Measurements from ENCODE around the gene BRD7.

The BRD7 gene

GRCh38 chr16:50288920-50289319, 79.9 kb downstream of the BRD7 start:
- DNase-seq, result no peak

- no peak for DNase-seq
Observed at GRCh38 chr16:50288026-50288425, 80.8 kb downstream of the BRD7 start.

- no peak for DNase-seq
Observed at GRCh38 chr16:50286681-50287080, 82.1 kb downstream of the BRD7 start.

GRCh38 chr16:50285406-50286003, 83.3 kb downstream of the BRD7 start:
- DNase-seq, result no peak

GRCh38 chr16:50284131-50284911, 84.5 kb downstream of the BRD7 start:
- DNase-seq, result no peak

- DNase-seq, result no peak
Observed at GRCh38 chr16:50282955-50283631, 85.7 kb downstream of the BRD7 start.

GRCh38 chr16:50282010-50282538, 86.7 kb downstream of the BRD7 start:
- DNase-seq, result no peak

- no peak for DNase-seq
Observed at GRCh38 chr16:50281391-50282009, 87.3 kb downstream of the BRD7 start.

- no peak for DNase-seq
Observed at GRCh38 chr16:50280932-50281331, 87.9 kb downstream of the BRD7 start.

GRCh38 chr16:50279504-50279865, 89.3 kb downstream of the BRD7 start:
- DNase-seq, result no peak

GRCh38 chr16:50278251-50278650, 90.5 kb downstream of the BRD7 start:
- no peak for DNase-seq

- no peak for DNase-seq
Observed at GRCh38 chr16:50276801-50277555, 91.8 kb downstream of the BRD7 start.

GRCh38 chr16:50276326-50276640, 92.5 kb downstream of the BRD7 start:
- DNase-seq, result no peak

- no peak for DNase-seq
Observed at GRCh38 chr16:50275428-50276325, 93.1 kb downstream of the BRD7 start.

- no peak for DNase-seq
Observed at GRCh38 chr16:50275098-50275415, 93.7 kb downstream of the BRD7 start.

GRCh38 chr16:50274326-50275097, 94.3 kb downstream of the BRD7 start:
- no peak for DNase-seq

GRCh38 chr16:50273888-50274325, 94.9 kb downstream of the BRD7 start:
- DNase-seq, result no peak

GRCh38 chr16:50273382-50273690, 95.5 kb downstream of the BRD7 start:
- no peak for DNase-seq

- no peak for DNase-seq
Observed at GRCh38 chr16:50272687-50273381, 96.0 kb downstream of the BRD7 start.

- DNase-seq, result no peak
Observed at GRCh38 chr16:50272111-50272571, 96.6 kb downstream of the BRD7 start.

Data from fibroblast of skin of scalp (primary cell).